ENCODE data around the gene SURF2.

Gene SURF2

GRCh38 chr9:133335924-133336811 is 20.2 kb upstream of the SURF2 start, which contains the start of gene SURF6:
Gene SURF6, minus strand, starts transcription at chr9:133336188. Its CDS starts 56 bp downstream, at chr9:133336132.
- DNase-seq (ENCODE audit: low read depth in 2 of 2) = peak; percentile 88 to 94

- no peak for DNase-seq (ENCODE audit: low read depth in 2 of 2)
Measured at GRCh38 chr9:133339641-133340040, 16.7 kb upstream of the SURF2 start.

GRCh38 chr9:133340256-133340655 is 16.1 kb upstream of the SURF2 start:
- DNase-seq (ENCODE audit: low read depth in 2 of 2) = no peak

GRCh38 chr9:133340916-133341315 is 15.4 kb upstream of the SURF2 start:
- no peak for DNase-seq (ENCODE audit: low read depth in 2 of 2)

GRCh38 chr9:133341369-133342068 is 14.8 kb upstream of the SURF2 start:
- no peak for DNase-seq (ENCODE audit: low read depth in 2 of 2)

GRCh38 chr9:133342069-133342406 is 14.3 kb upstream of the SURF2 start:
- no peak for DNase-seq (ENCODE audit: low read depth in 2 of 2)

- DNase-seq (ENCODE audit: low read depth in 2 of 2) = no peak
Measured at GRCh38 chr9:133342570-133342969, 13.8 kb upstream of the SURF2 start.

GRCh38 chr9:133344071-133344470 is 12.3 kb upstream of the SURF2 start:
- no peak for DNase-seq (ENCODE audit: low read depth in 2 of 2)

- no peak for DNase-seq (ENCODE audit: low read depth in 2 of 2)
Measured at GRCh38 chr9:133344979-133345378, 11.4 kb upstream of the SURF2 start.

- no peak for DNase-seq (ENCODE audit: low read depth in 2 of 2)
Measured at GRCh38 chr9:133345596-133345995, 10.8 kb upstream of the SURF2 start.

GRCh38 chr9:133346021-133346785 is 10.1 kb upstream of the SURF2 start:
- DNase-seq (ENCODE audit: low read depth in 2 of 2) = no peak

GRCh38 chr9:133347515-133347984 is 8.8 kb upstream of the SURF2 start:
- no peak for DNase-seq (ENCODE audit: low read depth in 2 of 2)

- DNase-seq (ENCODE audit: low read depth in 2 of 2) = peak; percentile 80 to 89
Measured at GRCh38 chr9:133347985-133348717, 8.2 kb upstream of the SURF2 start, which contains the start of the genes MED22 and RPL7A. Gene MED22, minus strand, starts transcription at chr9:133348131. Its CDS starts 1,469 bp downstream, at chr9:133346662. Gene RPL7A, plus strand, starts transcription at chr9:133348218. Its CDS starts 26 bp downstream, at chr9:133348244.

GRCh38 chr9:133348718-133349573 is 7.4 kb upstream of the SURF2 start:
- no peak for DNase-seq (ENCODE audit: low read depth in 2 of 2)

GRCh38 chr9:133349965-133350616 is 6.3 kb upstream of the SURF2 start:
- DNase-seq (ENCODE audit: low read depth in 2 of 2) = no peak

GRCh38 chr9:133351526-133351907 is 4.8 kb upstream of the SURF2 start:
- no peak for DNase-seq (ENCODE audit: low read depth in 2 of 2)

- DNase-seq (ENCODE audit: low read depth in 2 of 2) = no peak
Measured at GRCh38 chr9:133351908-133352634, 4.3 kb upstream of the SURF2 start.

- DNase-seq (ENCODE audit: low read depth in 2 of 2) = no peak
Measured at GRCh38 chr9:133352635-133353340, 3.6 kb upstream of the SURF2 start.

Measured in stimulated activated CD8-positive, alpha-beta memory T cell treated with anti-CD3 and anti-CD28 coated beads, Interleukin-2, amount 100 ng/mL, for 48 hours (primary cell).